Stimulated activated CD4-positive, alpha-beta T cell treated with anti-CD3 and anti-CD28 coated beads, Interleukin-12 subunit alpha, Interleukin-12 subunit beta, amount 100 ng/mL, for 48 hours (primary cell): ENCODE results near the gene TRMO.

Source experiments
- DNase-seq, 3 donors: peaks; one replicate each; pipeline ENCODE4 v3.0.0-alpha.2; 2020; ENCODE audit warnings: low read depth in 2 of 3, low spot score in 1 of 3

The TRMO gene

DNA sequence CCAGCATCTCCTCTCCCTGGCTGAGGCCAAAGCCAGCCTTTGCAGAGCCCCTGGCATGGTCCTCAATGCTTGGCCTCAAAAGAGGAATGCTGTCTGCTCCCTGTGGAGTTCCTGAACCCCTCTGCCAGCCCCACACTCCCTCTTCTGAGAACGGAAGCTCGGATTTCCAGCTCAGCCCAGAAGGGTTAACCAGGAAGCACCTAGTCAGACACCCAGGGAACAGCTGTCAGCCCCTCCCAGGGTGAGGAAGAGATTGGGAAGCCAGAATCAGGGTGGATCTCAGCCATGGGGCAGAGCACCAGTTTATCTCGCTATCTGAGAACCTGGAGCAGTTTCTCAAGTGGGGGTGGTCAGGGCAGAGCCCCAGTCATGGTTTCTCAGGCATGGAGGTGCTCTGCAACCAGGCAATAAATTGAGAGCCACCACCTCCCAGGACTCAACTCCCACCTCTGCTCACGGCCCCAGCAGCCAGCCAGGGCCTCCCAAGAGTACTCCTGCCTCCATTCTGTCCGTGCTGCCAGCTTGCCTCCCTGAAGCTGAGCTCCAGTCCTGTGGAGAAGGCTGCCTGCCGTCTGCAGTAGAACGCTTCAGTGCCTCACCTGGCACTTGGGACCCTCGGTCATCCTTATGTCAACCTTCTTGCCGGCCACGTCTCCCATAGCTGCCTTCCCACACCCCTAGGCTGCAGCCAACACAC, 61.7 kb downstream of the TRMO start:
- DNase-seq = no peak

DNA sequence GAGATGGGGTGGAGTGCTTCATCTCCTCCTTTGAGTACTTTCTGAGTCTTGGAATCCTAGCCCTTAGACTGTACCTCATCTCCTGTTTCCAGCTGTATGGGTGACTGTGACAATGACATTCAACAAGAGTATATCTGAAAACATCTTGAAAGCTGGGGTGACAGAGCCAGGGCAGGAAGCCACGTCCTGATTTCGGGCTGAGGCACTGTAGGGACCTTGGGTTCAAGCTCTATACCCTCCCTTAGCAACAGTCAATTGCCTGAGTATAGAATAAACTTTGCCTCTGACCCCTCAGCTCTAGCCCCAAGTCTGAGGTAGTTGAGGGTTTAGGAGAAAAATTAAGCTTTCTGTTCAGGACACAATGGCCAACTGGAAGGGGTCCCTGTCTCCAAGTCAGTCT, 63.0 kb downstream of the TRMO start:
- DNase-seq = no peak

DNA sequence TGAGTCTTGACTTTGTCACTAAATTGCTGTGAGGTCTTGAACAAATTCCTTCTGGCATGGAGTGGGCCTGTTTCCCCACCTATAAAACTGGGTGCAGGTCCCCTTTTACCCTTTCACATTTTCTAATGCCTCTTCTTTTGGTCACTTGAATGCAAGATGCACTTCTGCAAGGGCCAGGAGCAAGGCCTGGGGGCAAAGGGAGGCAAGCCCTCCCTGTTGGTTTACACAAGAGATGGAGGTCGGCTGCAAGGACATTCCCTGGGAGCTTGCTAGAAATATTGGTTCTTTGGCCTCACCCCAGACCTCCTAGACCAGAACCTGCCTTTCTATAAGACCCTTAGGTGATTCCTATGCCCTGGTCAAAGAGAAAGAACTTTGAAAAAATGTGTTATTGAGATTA, 63.5 kb downstream of the TRMO start:
- DNase-seq = no peak

DNA sequence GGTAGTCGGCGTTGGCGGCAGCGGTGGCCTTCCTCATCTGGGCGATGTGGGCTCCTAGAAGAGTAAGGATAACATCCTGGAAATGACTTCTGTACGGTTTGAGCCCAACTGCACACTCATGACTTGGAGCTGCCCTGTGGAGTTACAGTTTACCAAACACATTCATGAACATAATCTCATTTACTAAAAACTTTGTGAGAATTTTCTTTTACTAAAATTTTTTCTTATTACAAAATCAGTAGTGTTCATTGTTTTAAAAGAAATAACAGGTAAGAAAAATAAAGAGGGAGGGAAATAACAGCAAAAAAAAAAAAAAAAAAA, 63.9 kb downstream of the TRMO start:
- no peak for DNase-seq

DNA sequence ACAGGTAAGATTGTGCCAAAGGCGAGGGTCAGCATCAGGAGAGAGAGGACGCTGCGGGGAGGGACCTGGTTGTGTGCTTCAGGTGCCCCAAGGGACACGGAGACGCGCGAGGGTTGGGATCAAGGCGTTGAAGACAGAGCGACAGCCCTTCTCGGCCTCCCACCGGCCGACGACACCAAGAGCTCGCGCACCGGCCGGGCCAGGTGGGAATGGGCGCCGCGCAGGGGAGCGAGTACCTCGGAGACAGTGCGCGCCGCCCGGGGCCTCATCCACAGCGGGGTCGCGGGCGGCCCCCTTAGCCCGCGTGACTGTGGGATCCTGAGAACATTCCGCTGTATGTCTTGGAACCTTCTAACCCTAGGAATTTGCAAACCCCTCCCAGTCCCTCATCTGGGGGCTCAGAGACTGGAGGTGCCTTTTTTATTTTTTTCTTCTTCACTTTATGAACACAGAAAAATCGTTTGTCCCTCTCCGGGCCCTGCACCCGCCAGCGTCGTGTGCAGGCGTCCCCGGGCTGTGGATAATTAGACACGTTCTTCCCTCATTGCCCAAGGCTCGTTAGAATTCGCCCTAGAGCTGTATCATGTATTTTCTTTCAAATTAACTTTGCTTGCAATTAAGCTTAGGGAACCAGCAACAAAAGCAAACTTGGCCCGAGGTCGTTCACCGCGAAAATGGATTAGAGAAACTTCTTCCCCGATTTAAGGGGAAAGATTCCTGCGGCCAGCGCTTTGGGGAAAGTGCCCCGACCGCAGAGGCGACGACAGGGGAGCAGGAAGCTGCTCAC, 64.5 kb downstream of the TRMO start:
- no peak for DNase-seq

DNA sequence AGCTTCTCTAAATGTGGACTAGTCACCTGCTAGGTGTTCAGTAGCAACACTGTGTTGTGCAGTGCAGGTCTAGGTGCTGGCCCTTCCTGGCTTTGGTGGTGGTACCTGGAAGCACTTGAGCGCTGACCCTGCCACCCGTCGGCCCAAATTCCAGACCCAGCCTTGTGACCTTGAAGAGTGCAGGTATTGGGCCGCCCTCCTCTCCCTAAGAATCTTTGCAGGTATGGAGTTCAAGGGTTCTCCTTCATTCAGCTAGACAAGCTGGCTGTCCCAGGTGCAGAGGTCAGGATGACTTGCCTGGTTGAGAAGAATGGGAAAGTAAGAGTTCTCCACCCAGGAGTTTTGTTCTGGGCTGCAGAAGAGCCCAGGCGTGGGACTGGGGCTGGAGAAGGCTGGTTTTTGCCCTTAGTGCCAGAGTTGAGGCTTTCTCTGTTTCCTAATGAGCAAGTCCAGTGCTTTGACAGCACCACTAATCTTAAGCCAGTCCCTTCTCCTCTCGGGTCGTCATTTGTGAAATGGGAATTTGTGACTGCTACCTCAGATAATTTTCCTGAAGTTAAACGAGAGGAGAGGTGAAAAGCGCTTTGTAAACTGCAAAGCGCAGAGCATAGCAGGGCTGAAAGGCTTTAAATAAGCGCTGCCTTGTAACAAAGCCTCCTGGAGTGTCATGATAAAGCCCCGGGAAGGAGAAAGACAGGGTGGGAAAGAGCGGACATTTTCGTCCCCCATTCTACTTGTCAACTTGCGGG, 65.3 kb downstream of the TRMO start:
- no peak for DNase-seq

DNA sequence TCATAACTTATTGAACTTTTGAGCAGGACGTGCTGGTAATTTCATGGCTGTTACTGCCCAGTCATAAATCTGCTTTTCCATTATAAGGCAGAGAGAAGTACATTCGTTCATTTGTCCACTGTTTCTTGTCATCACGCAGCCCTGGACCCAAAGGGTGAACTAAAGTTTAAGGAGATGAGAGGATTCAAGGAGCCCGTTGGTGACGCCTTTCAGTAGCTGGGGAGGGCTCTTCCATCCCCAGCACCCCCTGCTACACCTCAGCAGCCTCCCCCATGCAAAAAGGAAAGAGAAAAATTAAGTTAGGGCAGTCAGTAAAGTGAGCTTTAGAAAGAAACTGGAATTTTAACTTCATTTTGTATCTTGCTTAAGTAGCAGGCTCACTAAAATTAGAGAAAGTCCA, 66.4 kb downstream of the TRMO start:
- DNase-seq = no peak

DNA sequence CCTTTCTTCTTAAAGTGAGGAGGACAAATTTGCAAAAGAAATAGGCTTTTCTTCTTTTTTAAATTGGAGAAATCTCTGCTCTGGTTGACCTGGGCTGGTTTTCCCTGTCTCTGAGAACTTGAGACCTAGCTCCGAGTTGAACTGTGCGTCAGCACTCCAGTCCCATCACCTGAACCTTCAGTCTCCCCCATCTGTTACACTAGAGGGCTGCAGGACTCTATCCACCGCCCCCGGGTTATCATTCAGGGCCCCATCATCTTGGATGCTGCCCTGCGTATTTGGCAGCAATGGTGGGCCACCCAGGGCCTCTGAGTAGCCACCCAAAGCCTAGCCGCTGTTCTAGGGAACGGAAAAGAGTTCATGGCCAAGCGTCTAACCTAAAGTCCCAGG, 66.8 kb downstream of the TRMO start:
- DNase-seq = no peak

DNA sequence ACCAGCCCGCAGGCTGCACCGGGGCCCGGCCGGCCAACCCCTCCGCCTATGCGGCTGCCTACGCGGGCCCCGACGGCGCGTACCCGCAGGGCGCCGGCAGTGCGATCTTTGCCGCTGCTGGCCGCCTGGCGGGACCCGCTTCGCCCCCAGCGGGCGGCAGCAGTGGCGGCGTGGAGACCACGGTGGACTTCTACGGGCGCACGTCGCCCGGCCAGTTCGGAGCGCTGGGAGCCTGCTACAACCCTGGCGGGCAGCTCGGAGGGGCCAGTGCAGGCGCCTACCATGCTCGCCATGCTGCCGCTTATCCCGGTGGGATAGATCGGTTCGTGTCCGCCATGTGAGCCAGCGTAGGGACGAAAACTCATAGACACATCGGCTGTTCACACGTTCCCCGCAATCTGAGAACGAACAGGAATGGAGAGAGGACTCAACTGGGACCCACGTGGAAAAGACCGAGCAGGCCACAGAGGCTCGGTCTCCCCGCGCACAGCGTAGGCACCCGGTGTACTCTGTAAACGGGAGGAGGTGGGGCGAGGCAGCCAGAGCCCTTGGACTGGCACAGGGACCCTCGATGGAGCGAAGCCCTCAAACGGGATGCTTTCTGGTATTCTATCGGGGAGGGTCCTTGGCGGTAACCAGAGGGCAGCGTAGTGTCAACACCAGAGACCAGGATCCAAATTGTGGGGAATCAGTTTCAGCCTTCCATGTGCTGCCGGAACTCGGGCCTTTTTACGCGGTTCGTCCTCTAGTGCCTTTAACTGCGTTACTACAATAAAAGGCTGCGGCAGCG, 67.4 kb downstream of the TRMO start:
- no peak for DNase-seq
